GM12865 (cell line): ENCODE measurements around the gene ERI3.

ENCODE experiments used
- DNase-seq: peaks from one replicate; pipeline ENCODE4 v3.0.0; 2010; ENCODE audit warnings: low read depth
- H3K4me3 ChIP-seq: 2 replicates; pipeline ENCODE4 v1.5.1; 2011; ENCODE audit warnings: mild to moderate bottlenecking, low read depth, low read length, control low read depth
- CTCF ChIP-seq: IDR thresholded peaks from 2 replicates; pipeline ENCODE4 v1.5.1; 2011; ENCODE audit warnings: low read length, control low read depth, low read depth, inconsistent platforms; ENCODE audit not compliant: insufficient read depth; ENCODE audit errors: missing control alignments

ERI3 gene

GRCh38 chr1:44174630-44175029, 180.4 kb downstream of the ERI3 start:
- TF ChIP-seq CTCF, result no peak
- no peak for DNase-seq
- H3K4me3 ChIP-seq, result no peak overlapping the region
